ENCODE results near the gene C8B. TPM values are rescaled to one million over a fixed set of nuclear protein-coding genes. Genes with fewer than 3 reads are reported as not detected.

The C8B gene
- total RNA-seq, 1 donor from 2014 or later: 1.2 TPM

GRCh38 chr1:56903778-56904177 is 62.0 kb downstream of the C8B start:
- Histone ChIP-seq H3K27ac (no peak overlapping the region), H3K9me3 (no peaks in the 10 kb centered on the region), H3K4me3 (no peak overlapping the region), H3K4me1 (no peaks in the 10 kb centered on the region), H3K27me3 (ENCODE audit: low read depth) (no peaks in the 10 kb centered on the region), H3K36me3 (no peaks in the 10 kb centered on the region)
- no peak for TF ChIP-seq CTCF (IDR thresholded peaks at IDR 0.05)
- DNase-seq: no peak
- intact Hi-C loops (cut with DNase I): no loop called here
- ATAC-seq: no peak

DNA sequence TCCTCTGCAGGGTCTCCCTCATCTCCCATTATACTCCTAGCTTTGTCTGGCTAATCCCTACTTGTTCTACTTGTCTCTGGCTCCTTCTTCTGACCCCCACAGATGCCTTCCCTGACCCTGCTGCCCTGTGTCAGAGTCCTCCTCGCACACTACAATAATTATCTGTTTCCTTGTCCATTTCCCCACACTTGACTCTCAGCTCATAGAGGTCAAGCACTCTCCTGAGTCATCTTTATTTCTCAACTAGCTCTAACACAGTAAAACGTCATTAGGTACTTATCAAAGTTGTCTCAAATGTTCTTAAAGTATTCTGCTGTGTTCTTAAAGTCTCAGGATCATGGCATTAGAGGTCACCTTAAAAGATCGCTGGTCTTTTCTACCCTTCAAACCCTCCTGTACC is 64.1 kb downstream of the C8B start:
- H3K4me1 ChIP-seq: peaks cover 9% of the 10 kb centered on the region
- intact Hi-C loops (cut with DNase I): no loop called here
- ATAC-seq (peak; percentile 68 to 77), DNase-seq (no peak)
- H3K36me3 ChIP-seq: no peaks in the 10 kb centered on the region
- H3K27me3 ChIP-seq (ENCODE audit: low read depth): no peaks in the 10 kb centered on the region
- no peak for TF ChIP-seq CTCF (IDR thresholded peaks at IDR 0.05)
- no peak overlapping the region for H3K4me3 ChIP-seq
- H3K27ac ChIP-seq: no peak overlapping the region
- no peaks in the 10 kb centered on the region for H3K9me3 ChIP-seq

GRCh38 chr1:56898879-56899278 is 66.9 kb downstream of the C8B start:
- Histone ChIP-seq H3K36me3 (no peaks in the 10 kb centered on the region), H3K27me3 (ENCODE audit: low read depth) (no peaks in the 10 kb centered on the region), H3K4me1 (peaks cover 9% of the 10 kb centered on the region), H3K4me3 (no peak overlapping the region), H3K9me3 (no peaks in the 10 kb centered on the region), H3K27ac (no peak overlapping the region)
- intact Hi-C loops (cut with DNase I): no loop called here
- DNase-seq (no peak), ATAC-seq (no peak)
- no peak for TF ChIP-seq CTCF (IDR thresholded peaks at IDR 0.05)

DNA sequence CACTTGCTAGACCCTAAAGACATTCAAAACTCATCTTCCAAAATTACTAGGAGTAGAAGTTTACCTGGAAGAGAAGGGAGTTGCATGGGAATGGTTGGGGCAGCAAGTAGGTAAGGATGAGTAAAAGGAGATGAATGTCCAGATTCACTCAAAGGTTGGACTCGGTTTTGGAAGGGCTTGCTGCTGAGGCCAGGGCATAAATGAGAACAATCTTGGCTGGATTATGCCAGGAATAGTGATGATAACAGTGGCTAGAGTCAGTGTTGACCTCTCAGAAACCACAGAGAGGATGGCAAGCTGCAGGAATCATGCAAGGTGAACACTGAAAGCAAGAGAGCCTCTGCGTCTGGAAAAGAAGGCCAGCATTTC is 67.8 kb downstream of the C8B start:
- Histone ChIP-seq H3K4me1 (peaks cover 9% of the 10 kb centered on the region), H3K36me3 (no peaks in the 10 kb centered on the region), H3K4me3 (no peak overlapping the region), H3K27ac (no peak overlapping the region), H3K27me3 (ENCODE audit: low read depth) (no peaks in the 10 kb centered on the region), H3K9me3 (no peaks in the 10 kb centered on the region)
- no peak for TF ChIP-seq CTCF (IDR thresholded peaks at IDR 0.05)
- intact Hi-C loops (cut with DNase I): no loop called here
- DNase-seq (no peak), ATAC-seq (no peak)

DNA sequence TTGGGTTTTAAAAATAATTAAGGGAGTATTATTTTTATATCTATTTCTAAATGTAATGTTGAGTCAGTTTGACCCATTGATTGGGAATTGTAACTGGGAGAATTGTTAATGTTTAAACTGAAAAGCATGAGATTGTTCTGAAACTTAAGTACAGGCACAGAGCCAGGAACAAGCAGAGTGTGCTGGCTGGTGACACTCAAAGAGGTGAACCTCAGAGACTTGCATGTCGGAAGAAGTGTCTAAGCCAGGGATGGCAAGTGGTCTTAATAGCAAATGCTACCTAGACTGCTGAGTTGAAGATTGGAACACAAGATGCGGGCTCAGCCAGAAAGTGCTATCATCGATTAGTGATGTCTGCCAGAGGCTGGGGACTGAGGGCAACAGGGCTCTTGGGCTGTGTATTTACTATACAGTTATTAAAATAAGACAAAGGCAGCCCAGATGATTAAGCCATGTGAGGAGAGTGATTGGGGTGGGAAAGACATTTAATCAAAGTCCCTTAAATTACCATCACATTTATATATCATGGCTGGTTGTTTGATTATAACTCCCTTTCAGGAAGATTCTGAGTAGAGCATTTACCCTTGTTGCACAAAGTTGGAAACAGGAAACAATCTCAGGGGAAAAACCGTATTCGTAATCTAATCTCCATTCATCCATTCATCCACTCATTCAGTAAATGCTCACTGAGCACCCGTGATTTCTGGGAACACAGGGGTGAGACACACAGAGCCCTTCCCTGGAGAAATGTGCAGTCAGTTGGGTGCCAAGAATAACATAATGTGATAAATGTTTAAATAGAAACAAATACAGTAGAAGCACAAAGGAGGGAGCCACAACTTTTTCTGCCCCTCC is 68.4 kb downstream of the C8B start:
- no peaks in the 10 kb centered on the region for H3K9me3 ChIP-seq
- H3K36me3 ChIP-seq: no peaks in the 10 kb centered on the region
- no peak for TF ChIP-seq CTCF (IDR thresholded peaks at IDR 0.05)
- no peak overlapping the region for H3K27ac ChIP-seq
- no peak for DNase-seq
- intact Hi-C loops (cut with DNase I): no loop called here
- ATAC-seq: peak in 1 of 2 donors; percentile 43
- peaks cover 9% of the 10 kb centered on the region for H3K4me1 ChIP-seq
- H3K4me3 ChIP-seq: no peak overlapping the region
- no peaks in the 10 kb centered on the region for H3K27me3 ChIP-seq (ENCODE audit: low read depth)
